ENCODE data around the gene S1PR4.

S1PR4 gene

DNA sequence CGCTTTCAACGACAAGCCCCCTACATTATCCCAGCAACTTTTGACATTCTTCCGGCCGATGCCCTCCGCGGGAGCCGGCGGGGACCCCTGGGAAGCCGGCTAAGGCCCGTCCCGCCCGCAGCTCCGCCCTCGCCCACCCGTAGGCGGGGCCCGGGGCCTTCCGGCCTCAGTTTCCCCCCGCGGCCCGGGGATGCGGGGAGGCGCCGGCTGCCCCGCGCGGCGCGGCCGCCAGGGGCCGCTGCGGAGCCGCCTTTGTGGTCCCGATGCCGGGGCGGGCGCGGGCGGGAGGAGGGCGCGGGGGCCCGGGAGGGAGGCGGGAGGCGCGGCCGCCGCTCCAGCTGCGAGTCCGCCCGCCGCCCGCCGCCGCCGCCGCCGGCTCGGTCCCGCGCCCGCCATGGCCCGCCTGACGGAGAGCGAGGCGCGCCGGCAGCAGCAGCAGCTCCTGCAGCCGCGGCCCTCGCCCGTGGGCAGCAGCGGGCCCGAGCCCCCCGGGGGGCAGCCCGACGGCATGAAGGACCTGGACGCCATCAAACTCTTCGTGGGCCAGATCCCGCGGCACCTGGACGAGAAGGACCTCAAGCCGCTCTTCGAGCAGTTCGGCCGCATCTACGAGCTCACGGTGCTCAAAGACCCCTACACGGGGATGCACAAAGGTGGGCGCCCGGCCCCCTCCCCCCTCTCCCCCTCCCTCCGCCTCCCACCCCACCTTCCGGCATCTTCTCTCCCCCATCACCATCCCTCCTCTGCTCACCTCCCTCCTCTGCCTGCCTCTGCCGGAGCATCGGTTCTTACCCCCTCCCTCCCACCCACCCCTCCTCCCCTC lies 46.0 kb downstream of the S1PR4 start, which contains the start of gene CELF5:
Gene CELF5 (plus strand): TSS at position 316 of the 823 bp plus-strand sequence. CDS start 79 bp downstream, at position 395.
- peak; percentile 48 for DNase-seq

- no peak for DNase-seq
Observed at GRCh38 chr19:3225169-3225485, 46.6 kb downstream of the S1PR4 start.

DNA sequence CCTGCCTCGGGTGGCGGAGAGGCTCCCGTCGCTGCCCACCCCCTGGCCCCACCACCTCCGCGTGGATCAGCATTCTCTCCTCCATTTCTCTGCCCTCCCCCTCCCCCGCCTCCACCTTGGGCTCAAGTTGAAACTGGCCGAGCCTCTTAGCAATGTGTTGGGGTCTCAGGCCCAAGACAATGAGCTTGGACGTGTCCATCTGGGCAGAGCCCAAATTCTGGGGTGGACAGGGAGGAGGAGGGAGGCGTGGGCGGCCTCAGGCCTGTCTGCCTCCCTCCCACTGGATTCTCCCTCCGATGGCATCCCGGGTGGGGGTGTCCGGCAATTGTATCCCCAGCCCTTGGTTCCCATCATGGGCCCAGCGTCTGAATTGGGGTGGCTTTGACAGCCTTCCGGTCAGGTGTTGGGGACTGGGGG lies 47.1 kb downstream of the S1PR4 start:
- no peak for DNase-seq

DNA sequence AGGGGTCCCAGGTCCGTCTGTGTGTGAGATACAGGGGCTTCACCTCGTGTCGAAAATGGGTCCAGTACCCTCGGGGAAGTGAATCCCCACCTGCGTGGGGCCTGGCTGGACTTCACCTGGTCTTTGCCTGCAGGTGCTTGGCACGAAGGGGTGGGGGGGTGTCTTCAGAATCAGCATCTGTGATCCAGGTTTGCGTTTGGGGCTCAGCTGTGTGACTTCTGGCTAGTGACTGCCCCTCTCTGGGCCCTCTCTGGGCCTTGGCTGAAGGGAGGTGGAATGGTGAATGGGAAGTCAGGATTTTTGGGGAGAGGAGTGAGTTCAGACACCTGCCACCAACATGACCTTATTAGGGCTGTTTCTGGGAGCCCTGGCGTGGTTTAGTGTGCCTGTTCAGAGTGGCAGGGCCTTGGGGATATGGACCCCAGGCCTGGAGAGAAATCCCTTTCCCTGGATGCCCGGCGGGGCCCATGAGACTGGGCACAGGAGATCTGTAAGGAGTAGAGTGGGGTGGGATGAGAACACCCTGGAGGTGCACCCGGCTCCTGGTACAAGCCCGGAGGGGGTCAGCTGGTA lies 48.6 kb downstream of the S1PR4 start:
- no peak for DNase-seq

GRCh38 chr19:3229346-3229743 lies 50.8 kb downstream of the S1PR4 start:
- no peak for DNase-seq
